Retina (tissue), 1 donor: ENCODE measurements around the gene N4BP2.
A peak's percentile ranks its signal among the peaks of the same experiment; 100 is the strongest.
"Not testable (repeated sequence)": the region's sequence is repeated elsewhere in the genome, so short reads cannot be mapped to it uniquely, and the experiment has no call there.

Source experiments
- DNase-seq: peaks from one replicate; pipeline ENCODE4 v3.0.0-alpha.2; 2016

The N4BP2 gene

GRCh38 chr4:40056716-40057585 lies at the start of gene N4BP2:
TSS of gene N4BP2 (plus strand) at chr4:40056850. CDS start at chr4:40097341, 40,491 bp downstream.
- DNase-seq, result peak; percentile 91

- no peak for DNase-seq
Observed at GRCh38 chr4:40016007-40016406, 40.6 kb upstream of the N4BP2 start.

DNA sequence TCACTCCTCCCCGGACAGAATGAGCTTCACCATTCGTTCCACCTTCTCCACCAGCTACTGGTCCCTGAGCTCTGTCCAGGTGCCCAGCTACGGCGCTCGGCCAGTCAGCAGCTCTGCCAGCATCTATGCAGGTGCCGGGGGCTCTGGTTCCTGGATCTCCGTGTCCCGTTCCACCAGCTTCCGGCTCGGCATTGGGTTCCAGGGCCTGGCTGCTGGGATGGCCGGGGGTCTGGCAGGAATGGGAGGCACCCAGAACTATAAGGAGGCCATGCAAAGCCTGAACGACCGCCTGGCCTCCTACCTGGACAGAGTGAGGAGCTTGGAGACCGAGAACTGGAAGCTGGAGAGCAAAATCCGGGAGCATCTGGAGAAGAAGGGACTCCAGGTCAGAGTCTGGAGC lies 36.4 kb upstream of the N4BP2 start:
- no peak for DNase-seq

- DNase-seq, result not testable (repeated sequence)
Observed at GRCh38 chr4:40021116-40021515, 35.5 kb upstream of the N4BP2 start.

DNA sequence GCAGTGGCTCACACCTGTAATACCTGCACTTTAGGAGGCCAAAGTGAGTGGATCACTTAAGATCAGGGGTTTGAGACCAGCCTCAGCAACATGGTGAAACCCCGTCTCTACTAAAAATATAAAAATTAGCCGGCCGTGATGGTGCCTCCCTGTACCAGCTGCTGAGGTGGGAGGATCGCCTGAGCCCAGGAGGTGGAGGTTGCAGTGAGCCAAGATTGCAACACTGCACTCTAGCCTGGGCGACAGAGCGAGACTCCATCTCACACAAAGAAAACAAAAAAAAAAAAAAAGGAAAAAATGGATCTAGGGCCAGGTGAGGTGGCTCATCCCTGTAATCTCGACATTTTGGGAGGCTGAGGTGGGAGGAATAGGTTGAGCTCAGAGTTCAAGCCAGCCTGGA lies 32.6 kb upstream of the N4BP2 start:
- DNase-seq, result not testable (repeated sequence)

- no peak for DNase-seq
Observed at GRCh38 chr4:40032785-40033184, 23.9 kb upstream of the N4BP2 start.

- DNase-seq, result no peak
Observed at GRCh38 chr4:40033613-40034012, 23.0 kb upstream of the N4BP2 start.

DNA sequence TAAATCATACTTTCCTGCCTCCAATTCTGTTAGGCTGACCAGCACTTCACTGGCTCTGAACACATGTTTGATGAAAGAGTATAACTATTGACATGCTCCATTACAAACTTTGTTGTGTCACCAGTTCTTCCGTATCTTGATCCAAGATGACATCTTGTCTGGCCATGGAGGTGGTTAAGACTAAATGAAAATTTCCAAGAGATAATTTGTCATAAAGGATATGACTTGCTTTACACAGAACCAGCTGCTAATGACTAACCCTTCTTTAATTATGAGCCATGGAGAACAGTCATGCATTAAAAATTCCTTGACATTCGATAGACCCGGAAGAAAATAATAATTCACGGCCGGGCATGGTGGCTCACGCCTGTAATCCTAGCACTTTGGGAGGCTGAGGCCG lies 17.7 kb upstream of the N4BP2 start:
- no peak for DNase-seq

DNA sequence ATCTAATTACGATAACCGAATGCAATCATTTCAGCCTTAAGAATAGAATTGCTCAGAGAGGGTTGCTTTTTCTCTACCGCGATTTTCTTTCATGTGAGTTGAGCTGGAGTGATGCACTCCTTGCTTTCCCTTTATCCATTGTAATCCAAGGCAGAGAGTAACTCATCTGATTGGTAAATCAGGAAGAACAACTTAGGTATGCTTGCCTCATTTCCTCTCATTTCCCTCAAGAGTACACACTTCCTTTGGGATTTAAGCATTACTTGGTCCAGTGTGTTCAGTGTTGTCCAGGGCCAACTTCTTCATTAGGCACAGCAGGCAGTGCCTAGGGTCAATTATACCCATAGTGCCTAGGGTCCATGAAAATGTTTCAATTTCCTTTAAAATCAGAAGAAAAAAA lies 15.7 kb upstream of the N4BP2 start:
- no peak for DNase-seq

GRCh38 chr4:40043786-40044185 lies 12.9 kb upstream of the N4BP2 start:
- DNase-seq, result no peak

DNA sequence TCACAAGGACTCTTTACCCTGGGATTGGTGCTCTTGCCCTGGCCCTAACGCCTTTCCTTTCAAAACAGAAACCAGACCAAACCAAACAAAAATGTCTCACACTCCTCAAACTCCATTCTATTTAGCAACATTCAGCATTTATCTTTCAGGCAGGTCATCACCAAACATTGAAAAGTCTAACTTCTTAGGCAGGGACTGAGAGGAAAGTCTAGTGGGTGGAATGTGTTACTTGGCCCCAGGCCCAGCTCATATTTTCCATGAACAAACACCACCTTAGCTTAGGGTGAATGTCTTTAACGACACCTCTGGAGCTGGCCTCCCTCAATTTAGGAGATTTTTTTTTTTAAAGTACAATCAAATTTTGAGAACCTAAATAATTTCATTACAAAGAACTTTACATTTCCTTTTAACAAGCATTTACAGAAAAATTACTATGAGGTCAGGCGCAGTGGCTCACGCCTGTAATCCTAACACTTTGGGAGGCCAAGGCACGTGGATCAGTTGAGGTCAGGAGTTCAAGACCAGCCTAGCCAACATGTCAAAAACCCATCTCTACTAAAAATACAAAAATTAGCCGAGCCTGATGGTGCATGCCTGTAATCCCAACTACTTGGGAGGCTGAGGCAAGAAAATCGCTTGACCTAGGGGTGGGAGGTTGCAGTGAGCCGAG lies 10.2 kb upstream of the N4BP2 start:
- DNase-seq, result no peak

- DNase-seq, result no peak
Observed at GRCh38 chr4:40053161-40053560, 3.5 kb upstream of the N4BP2 start.

DNA sequence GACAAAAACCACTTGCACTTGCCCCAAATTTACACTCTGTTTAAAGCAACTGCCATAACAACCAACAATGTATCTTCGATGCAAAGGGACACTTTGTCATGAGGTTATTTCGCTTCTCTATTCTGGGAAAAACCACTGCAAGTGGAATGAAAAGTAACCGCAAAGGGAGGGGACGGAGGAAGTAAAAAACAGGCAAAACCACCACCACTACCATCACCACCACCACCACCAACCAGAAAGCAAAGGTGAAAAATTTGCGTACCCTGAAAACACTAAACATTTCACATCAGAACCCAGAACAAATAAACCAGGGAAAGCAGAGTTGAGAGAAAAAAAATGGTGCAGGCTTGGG lies 1.2 kb upstream of the N4BP2 start:
- no peak for DNase-seq

GRCh38 chr4:40055863-40056715 lies 561 bp upstream of the N4BP2 start:
- DNase-seq, result peak; percentile 95

- peak; percentile 86 for DNase-seq
Observed at GRCh38 chr4:40057586-40058091, 989 bp downstream of the N4BP2 start.

DNA sequence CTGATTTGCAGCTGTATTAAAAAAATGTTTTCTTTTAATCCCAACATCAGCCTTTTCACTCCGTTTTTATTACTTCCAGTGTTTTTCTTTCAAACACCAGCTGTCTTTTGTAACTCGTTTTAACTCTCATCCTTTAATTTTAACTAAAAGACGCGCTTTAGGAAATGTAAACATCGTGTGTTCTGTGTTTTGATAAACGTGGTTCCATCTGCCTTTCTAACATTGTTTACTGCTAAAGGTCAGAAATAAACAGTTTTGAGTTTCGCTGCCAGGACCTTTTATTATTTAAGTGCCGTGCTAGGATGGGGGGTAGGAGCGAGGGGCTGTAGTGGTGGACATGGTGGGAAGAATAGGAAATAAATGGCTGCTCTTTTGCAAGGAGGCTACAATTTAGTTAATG lies 1.5 kb downstream of the N4BP2 start:
- DNase-seq, result no peak

DNA sequence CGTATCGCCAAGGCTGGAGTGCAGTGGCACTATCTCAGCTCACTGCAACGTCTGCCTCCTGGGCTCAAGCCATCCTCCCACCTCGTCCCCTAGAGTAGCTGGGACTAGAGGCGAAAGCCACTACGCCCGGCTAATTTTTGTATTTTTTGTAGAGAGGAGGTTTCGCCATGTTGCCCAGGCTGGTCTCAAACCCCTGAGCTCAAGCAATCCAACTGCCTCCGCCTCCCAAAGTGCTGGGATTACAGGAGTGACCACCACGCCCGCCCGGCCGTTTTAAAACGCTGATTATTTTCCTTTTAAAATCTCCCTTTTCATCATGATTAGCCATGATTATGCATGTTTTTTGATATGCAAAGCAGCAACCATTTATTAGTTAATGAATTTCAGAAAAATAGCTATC lies 2.2 kb downstream of the N4BP2 start:
- no peak for DNase-seq

- DNase-seq, result no peak
Observed at GRCh38 chr4:40059362-40059761, 2.7 kb downstream of the N4BP2 start.

GRCh38 chr4:40065010-40065409 lies 8.4 kb downstream of the N4BP2 start:
- no peak for DNase-seq

DNA sequence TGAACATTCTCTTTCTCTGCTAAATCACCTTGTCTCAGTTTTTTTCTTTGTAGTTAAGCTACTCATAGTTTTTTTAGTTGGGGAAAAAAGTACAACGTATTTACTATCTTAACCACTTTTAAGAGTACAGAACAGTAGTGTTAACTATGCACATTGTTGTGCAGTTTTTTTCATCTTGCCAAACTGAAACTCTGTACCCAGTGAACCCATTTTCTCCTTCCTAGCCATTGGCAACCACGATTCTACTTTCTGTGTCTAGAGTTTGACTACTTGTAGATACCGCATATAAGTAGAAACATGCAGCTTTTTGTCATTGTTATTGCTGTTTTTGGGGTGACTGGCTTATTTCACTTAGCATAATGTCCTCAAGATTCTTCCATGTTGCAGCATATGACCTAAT lies 10.0 kb downstream of the N4BP2 start:
- no peak for DNase-seq

DNA sequence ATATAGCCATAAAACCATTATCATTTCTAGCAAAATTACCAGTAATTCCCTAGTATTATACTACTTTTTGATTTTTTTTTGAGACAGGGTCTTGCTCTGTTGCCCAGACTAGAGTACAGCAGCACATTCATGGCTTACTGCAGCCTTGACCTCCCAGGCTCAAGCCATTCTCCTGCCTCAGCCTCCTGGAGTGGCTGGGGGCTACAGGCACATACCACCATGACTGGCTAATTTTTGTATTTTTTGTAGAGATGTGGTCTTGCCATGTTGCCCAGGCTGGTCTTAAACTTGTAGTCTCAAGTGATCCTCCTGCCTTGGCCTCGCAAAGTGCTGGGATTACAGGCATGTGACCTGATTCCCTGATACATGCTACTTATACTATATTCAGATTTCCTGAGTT lies 13.7 kb downstream of the N4BP2 start:
- no peak for DNase-seq

DNA sequence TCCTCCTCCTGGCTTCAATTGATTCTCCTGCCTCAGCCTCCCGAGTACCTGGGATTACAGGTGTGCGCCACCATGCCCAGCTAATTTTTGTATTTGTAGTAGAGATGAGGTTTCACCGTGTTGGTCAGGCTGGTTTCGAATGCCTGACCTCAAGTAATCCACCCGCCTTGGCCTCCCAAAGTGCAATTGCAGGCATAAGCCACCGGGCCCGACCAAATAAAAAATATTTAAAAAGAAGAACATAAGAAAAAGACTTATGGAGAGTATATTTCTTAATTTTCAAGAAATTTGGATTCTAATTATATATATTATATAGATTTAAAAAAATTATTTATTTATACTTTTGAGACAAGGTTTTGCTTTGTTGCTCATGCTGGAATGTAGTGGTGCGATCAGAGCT lies 29.8 kb downstream of the N4BP2 start:
- no peak for DNase-seq

DNA sequence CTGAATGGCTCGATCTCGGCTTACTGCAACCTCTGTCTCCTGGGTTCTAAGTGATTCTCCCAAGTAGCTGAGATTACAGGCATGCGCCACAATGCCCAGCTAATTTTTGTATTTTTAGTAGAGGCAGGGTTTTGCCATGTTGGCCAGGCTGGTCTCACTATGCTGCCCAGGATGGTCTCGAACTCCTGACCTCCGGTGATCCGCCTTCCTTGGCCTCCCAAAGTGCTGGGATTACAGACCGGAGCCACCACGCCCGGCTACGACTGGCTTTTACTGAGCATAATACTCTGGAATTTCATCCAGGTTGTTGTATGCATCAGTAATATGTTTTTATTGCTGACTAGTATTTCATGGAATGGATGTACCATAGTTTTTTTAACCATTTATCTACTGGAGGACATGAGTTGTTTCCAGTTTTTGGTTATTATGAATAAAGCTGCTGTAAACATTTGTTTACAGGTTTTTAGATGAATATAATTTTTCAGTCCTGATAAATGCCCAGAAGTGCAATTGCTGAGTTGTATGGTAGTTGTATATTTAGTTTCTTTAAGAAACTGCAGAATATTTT lies 31.2 kb downstream of the N4BP2 start:
- DNase-seq, result no peak
